NCI-H1417 treated with DMSO at 0.1 percent for 48 hours (cell line): Measurements from ENCODE around the gene PPP3R2.
"Not testable (repeated sequence)": the region's sequence is repeated elsewhere in the genome, so short reads cannot be mapped to it uniquely, and the experiment has no call there.

Source experiments
- DNase-seq: peaks from one replicate; lab custom pipeline; 2025; lab: John Stamatoyannopoulos, UW

Gene PPP3R2, protein sequence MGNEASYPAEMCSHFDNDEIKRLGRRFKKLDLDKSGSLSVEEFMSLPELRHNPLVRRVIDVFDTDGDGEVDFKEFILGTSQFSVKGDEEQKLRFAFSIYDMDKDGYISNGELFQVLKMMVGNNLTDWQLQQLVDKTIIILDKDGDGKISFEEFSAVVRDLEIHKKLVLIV

DNA sequence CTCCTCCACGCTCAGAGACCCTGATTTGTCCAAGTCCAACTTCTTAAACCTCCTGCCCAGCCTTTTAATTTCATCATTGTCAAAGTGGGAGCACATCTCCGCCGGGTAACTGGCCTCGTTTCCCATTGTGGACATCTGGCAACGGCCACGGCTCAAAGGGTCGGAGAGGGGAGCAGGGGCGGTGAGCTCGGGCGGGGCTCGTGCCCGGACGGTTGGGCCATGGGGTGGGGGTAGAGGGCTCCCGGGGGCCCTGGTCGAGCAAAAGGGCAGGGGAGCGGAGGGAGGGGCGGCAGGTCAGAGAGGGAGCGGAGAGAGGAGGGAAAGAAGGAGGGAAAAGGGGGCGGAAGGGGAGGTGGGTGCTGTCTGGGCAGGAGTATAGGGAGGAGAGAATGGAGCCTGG is at the start of gene PPP3R2:
Gene PPP3R2 (minus strand): TSS at position 174 of the 400 bp plus-strand sequence. CDS start 48 bp downstream, at position 126.
- DNase-seq: no peak

DNA sequence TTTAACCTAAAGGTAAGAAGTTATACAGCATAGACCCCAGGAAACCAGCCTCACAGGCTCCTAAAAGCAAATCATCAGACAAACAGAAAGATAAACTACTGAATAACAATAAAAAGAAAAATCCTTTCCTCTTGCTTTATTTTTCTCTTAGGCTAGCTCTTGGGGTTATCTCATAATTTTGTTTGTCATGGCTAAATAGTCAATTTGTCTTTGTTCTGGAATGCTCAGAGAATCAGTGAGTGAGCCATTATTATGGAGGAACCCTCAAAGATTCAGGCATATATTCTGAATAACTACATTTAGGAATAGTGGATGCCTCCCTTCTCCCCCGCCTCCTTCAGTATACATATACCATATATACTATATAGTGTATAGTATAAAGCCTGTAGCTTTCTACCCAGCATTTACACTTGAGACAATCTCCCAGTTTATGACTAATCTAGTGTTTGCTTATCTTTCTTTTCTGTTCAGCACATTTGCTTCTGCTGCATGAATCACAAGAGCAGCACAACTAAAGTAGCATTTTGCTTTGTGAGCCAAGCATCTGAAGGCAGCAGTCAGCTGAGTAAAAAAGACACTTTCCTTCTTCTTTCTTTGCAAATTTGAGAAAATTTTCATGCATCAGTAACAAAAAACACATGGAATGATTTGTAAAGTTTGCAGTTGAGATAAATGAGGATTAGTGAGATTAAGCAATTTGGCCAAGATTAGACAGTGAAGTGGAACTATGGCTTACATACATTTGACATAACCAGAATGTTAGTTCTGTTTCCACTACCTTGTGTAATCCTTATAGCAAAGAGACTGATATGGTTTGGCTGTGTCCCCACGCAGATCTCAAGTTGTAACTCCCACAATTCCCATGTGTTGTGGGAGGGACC is 45.3 kb upstream of the PPP3R2 start:
- DNase-seq: no peak

DNA sequence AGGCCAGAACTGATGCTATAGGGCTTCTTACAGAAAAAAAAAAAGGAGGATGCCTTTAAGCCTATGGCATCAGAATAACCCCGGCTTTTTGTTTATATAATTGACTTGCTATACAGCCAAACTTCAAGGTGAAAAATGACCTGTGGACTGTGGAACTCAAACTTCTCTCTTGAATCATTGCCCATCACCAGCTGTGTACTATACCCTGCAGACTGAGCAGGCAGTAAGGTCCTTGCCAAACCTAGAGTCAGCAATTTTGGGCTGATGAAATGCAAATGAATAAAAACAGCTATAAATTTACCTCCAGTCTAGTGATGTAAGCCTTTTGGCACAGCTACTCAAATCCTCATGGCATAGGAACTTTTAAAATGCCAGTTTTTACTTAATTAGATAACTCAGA is 44.5 kb upstream of the PPP3R2 start:
- DNase-seq: no peak

DNA sequence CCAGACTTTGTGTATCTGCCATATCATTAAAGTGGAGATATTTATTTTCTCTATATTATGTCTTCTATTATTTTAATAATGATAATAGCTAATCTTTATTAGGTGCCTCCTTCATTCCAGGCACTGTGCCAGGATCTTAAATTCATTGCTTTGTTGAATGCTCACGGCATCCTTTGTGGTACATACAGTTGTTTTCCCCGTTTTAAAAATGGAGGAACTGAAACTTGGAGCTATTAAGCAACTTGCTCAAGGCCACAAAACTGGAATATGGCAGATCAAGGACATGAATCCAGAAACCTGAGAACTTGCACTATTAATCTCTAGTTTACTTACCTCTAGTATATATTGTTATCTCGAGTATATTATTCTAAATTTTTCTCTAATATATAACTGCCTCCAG is 41.5 kb upstream of the PPP3R2 start:
- DNase-seq: no peak

- no peak for DNase-seq
Measured at GRCh38 chr9:101635473-101635872, 40.7 kb upstream of the PPP3R2 start.

- no peak for DNase-seq
Measured at GRCh38 chr9:101634741-101635409, 40.1 kb upstream of the PPP3R2 start.

GRCh38 chr9:101632611-101633010 is 37.8 kb upstream of the PPP3R2 start:
- no peak for DNase-seq

GRCh38 chr9:101631892-101632291 is 37.1 kb upstream of the PPP3R2 start:
- DNase-seq: no peak

DNA sequence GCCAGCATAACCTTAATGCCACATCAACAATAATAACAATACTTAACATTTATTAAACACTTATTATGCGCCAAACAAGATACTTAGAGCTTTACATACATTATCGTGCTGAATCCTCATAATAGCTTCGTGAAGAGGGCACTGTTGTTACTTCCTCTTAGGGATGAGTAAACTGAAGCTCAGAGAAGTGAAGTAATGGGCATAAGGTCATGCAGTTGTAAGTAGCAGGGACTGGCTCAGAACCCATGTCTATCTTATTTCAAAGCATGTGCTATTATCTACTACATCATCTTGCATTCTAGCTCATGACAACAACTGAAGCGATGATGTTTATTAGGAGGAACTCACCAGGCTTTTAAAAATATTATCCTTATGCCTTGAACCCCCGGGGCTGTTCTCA is 34.9 kb upstream of the PPP3R2 start:
- DNase-seq: no peak

GRCh38 chr9:101628173-101628572 is 33.4 kb upstream of the PPP3R2 start:
- DNase-seq: no peak

DNA sequence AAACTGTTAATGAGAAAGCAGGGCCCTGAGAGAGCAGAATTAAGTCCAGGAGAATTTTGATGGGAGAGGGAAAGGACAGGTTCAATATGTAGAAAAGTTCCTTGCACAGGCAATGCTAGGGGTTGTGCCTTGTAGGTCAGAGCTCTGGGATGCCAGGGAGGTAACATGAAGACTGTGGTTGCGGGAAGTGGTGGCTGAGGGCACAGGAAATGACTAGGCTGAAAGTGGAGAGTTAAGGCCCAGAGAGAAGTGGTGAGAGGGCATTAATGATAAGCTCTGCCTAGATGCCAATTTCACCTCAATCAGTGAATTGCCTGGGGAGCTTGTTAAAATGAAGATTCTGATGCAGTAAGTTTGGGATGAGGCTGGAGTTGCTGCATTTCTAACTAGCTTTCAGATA is 31.5 kb upstream of the PPP3R2 start:
- DNase-seq: no peak

GRCh38 chr9:101625876-101626275 is 31.1 kb upstream of the PPP3R2 start:
- DNase-seq: no peak

- no peak for DNase-seq
Measured at GRCh38 chr9:101620452-101620851, 25.7 kb upstream of the PPP3R2 start.

DNA sequence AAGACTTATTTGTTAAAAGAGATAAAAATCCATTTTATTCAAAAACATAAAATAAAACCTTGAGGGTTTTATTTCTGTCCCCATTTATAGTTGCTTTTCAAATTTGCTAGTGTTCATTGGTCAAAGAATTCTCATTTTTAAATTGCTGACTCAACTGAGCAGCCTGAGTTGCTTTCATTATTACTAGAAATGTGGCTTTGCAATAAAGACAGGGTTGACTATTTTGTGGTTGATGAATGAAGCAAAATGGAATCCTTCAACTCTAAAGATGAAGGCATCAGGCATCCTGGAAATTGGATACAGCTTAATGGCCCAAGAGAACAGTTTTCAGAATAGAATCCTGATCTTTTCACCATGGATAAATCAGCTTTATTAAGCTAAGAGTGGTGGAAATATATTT is 23.9 kb upstream of the PPP3R2 start:
- DNase-seq: no peak

GRCh38 chr9:101605547-101605946 is 10.8 kb upstream of the PPP3R2 start:
- no peak for DNase-seq

DNA sequence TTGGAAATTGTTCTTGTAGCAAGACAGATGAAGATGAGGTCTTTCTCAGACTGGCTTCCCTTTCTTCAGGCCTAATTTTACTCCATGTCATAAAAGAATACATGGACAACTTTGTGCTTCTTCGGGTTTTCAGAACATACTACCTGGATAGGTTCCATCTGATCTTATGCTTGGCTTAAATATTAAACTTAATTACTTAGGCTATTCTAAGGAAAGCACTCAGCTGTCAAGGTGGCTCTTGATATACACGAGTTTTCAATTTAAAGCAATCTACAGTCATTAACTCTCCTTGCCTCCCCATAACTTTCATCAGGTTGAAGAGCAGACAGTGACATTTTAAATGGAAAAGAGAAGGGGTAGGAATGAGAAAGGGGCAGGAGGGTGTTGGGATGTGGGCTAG is 9.5 kb upstream of the PPP3R2 start:
- DNase-seq: no peak

- peak; percentile 54 for DNase-seq
Measured at GRCh38 chr9:101601904-101602765, 7.4 kb upstream of the PPP3R2 start.

DNA sequence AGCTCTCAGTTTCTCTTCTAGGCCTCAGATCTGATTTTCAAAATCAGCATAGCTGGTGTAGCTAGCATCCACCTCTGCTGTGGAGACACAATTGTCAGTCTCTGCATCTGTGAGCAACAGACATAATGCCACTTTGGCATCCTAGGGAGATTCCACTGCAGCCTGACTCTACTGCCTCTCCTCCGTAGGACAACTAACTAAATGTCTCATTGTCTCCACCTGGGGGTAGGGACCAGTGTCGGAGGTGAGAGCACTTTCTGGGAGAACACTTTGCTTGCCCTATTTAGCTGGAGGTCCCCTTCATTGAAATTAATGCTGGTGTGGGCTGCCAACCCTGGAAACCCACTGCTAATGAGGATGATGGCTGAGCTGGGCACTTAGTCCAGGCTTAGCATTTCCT is 1.4 kb downstream of the PPP3R2 start:
- DNase-seq: no peak

DNA sequence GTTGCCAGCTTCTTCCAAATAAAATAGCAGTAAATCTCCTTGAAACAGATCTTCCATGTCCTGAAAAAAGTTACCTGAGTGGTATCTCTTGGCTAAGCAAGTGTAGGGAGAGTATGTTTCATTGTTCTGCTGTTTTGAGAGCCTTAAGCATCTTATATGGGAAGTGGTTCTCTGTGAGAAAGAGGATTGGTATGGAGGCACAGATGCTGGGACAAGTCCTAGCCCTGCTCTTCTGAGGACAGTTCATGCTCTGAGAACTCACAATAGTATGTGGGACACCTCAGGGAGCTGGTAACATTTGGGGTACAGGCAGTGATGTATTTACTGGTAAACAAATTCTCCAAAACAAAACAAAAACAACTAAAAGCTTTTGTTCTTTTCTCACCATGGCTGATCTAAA is 2.0 kb downstream of the PPP3R2 start:
- no peak for DNase-seq

DNA sequence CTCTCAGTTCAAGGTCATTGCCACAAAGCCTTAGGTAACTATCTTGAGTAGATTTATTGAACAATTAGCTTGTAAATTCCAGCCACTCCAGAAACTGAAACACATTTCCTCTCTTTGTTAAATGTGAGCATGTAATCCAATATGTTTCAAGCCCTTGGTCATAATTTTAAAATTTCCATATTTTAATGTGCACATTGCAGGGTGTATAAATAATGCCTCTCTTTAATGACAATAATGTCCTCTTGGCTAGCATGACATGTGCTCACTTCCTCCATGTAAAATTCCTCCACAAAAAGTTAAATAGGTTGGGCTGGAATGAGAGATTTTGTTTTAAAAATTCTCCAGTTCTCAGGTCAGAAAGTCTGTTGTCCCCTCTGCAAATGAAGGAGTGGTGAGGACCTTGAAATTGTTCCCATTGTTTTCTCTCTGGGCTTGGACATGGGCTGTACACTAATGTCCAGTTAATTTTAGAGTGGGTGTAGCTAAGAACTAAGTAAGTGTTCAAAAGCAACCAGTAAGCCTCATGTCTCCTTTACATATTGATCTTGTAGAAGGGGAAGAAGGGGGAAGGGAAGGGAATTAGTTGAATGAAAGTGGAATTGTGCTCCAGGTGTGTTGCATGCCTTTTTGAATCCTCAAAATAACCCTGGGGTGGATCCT is 2.9 kb downstream of the PPP3R2 start:
- no peak for DNase-seq

DNA sequence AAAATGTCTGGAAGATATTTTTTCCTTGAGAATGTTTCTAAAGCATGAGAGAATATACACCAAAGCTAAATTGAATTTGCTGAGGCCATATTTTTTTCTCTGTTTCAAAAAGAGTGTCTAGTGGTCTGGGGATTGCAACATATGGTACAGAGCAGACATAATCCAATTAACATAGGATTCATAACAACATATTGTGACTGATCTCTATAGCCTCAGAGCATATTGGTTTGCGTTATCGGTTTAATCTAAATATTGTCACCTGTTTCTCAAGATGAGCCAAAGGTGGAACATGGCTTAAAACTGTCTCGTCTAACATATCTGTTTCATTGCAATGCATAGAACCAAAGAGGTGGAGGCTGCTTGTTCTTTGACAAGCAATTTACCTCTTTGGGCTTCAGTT is 3.9 kb downstream of the PPP3R2 start:
- DNase-seq: no peak

- DNase-seq: not testable (repeated sequence)
Measured at GRCh38 chr9:101590074-101590473, 4.7 kb downstream of the PPP3R2 start.
